OCI-LY1 (cell line): ENCODE measurements around the gene PAM.

ENCODE experiments used
- EZH2 ChIP-seq: fragments of 200-600 bp; sonication (generic), shearing (Covaris generic); IDR thresholded peaks from 2 replicates; pipeline ENCODE4 v1.8.0; 2017; ENCODE audit warnings: borderline replicate concordance, mixed run types, mild to moderate bottlenecking, antibody characterized with exemption, low read length, moderate library complexity, mixed read lengths
- TF ChIP-seq, protein P1 (sequence below): fragments of 200-600 bp; sonication (generic), shearing (Covaris generic); IDR thresholded peaks from 2 replicates; pipeline ENCODE4 v1.5.1; 2017; ENCODE audit warnings: mild to moderate bottlenecking, antibody characterized with exemption, low read length, moderate library complexity, mixed read lengths

DNA sequence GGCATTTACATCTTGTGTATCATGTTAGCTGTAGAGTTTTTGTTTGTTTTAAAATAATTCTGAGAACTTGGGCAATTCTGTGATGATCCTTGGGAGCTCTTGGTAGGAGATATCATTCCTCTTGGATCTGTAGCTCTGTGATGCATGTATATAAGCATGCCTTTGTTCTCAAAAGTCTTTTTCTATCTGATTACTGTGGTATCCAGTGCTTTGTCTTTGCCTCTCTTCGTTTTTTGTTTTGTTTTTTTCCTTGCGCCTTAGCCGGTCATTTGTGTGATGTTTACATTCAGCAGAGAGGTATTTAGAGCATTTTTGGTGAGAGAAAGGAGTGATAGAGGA, 110.0 kb downstream of the PAM start:
- TF ChIP-seq, protein P1, sequence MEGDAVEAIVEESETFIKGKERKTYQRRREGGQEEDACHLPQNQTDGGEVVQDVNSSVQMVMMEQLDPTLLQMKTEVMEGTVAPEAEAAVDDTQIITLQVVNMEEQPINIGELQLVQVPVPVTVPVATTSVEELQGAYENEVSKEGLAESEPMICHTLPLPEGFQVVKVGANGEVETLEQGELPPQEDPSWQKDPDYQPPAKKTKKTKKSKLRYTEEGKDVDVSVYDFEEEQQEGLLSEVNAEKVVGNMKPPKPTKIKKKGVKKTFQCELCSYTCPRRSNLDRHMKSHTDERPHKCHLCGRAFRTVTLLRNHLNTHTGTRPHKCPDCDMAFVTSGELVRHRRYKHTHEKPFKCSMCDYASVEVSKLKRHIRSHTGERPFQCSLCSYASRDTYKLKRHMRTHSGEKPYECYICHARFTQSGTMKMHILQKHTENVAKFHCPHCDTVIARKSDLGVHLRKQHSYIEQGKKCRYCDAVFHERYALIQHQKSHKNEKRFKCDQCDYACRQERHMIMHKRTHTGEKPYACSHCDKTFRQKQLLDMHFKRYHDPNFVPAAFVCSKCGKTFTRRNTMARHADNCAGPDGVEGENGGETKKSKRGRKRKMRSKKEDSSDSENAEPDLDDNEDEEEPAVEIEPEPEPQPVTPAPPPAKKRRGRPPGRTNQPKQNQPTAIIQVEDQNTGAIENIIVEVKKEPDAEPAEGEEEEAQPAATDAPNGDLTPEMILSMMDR, result no peak
- no peak for TF ChIP-seq EZH2
